ENCODE data around the gene RAB5A.
A peak's percentile ranks its signal among the peaks of the same experiment; 100 is the strongest.
"Not testable (repeated sequence)": the region's sequence is repeated elsewhere in the genome, so short reads cannot be mapped to it uniquely, and the experiment has no call there.

RAB5A gene
- 56.5 to 89.1 (median 73.7) reads per million in 9 experiments for total RNA-seq

GRCh38 chr3:19946832-19947548 lies at the start of gene RAB5A:
RAB5A (plus strand) TSS chr3:19947097; CDS start chr3:19950899, 3,802 bp downstream.
- Mint-ChIP-seq H3K9me3 (no peaks in the 10 kb centered on the region), H3K4me3 (peak within 1 kb of the TSS; percentile 90 to 96), H3K27me3 (no peaks in the 10 kb centered on the region), H3K4me1 (ENCODE audit: low read depth in 2 of 2) (peaks cover 13 to 46% of the 10 kb centered on the region in 2 donors), H3K27ac (peak within 1 kb of the TSS; percentile 96 to 100), H3K36me3 (ENCODE audit: insufficient read depth) (peaks cover 47% of the 10 kb centered on the region)
- peak; percentile 83 for ATAC-seq (replicated peaks)
- DNase-seq: peak; percentile 92 to 95 (median 93)

- Mint-ChIP-seq H3K4me3 (no peak overlapping the region), H3K4me1 (ENCODE audit: low read depth in 2 of 2) (no peaks in the 10 kb centered on the region), H3K27ac (no peak overlapping the region), H3K27me3 (no peaks in the 10 kb centered on the region), H3K36me3 (ENCODE audit: insufficient read depth) (no peaks in the 10 kb centered on the region), H3K9me3 (no peaks in the 10 kb centered on the region)
- ATAC-seq (replicated peaks): no peak
- DNase-seq: no peak
Observed at GRCh38 chr3:19898721-19899120, 48.2 kb upstream of the RAB5A start.

GRCh38 chr3:19899264-19899663 lies 47.6 kb upstream of the RAB5A start:
- DNase-seq (no peak), ATAC-seq (replicated peaks) (no peak)
- H3K4me1 Mint-ChIP-seq (ENCODE audit: low read depth in 2 of 2): no peaks in the 10 kb centered on the region
- no peaks in the 10 kb centered on the region for H3K36me3 Mint-ChIP-seq (ENCODE audit: insufficient read depth)
- H3K27ac Mint-ChIP-seq: no peak overlapping the region
- H3K4me3 Mint-ChIP-seq: no peak overlapping the region
- no peaks in the 10 kb centered on the region for H3K27me3 Mint-ChIP-seq
- no peaks in the 10 kb centered on the region for H3K9me3 Mint-ChIP-seq

- H3K36me3 Mint-ChIP-seq (ENCODE audit: insufficient read depth); DNase-seq; H3K27ac Mint-ChIP-seq: not testable (repeated sequence)
Observed at GRCh38 chr3:19899833-19900232, 47.1 kb upstream of the RAB5A start.

GRCh38 chr3:19901337-19901736 lies 45.6 kb upstream of the RAB5A start:
- Mint-ChIP-seq H3K9me3 (no peaks in the 10 kb centered on the region), H3K4me1 (ENCODE audit: low read depth in 2 of 2) (no peaks in the 10 kb centered on the region), H3K36me3 (ENCODE audit: insufficient read depth) (no peaks in the 10 kb centered on the region), H3K4me3 (no peak overlapping the region), H3K27ac (no peak overlapping the region), H3K27me3 (no peaks in the 10 kb centered on the region)
- ATAC-seq (replicated peaks) (no peak), DNase-seq (no peak)

More at GRCh38 chr3:19899833-19900232, 47.1 kb upstream of the RAB5A start:
- not testable (repeated sequence) for H3K4me1 Mint-ChIP-seq (ENCODE audit: low read depth in 2 of 2); H3K9me3 Mint-ChIP-seq; H3K4me3 Mint-ChIP-seq; H3K27me3 Mint-ChIP-seq; ATAC-seq (replicated peaks)

GRCh38 chr3:19901918-19902317 lies 45.0 kb upstream of the RAB5A start:
- DNase-seq (no peak), ATAC-seq (replicated peaks) (no peak)
- Mint-ChIP-seq H3K27ac (no peak overlapping the region), H3K36me3 (ENCODE audit: insufficient read depth) (no peaks in the 10 kb centered on the region), H3K4me3 (no peak overlapping the region), H3K9me3 (no peaks in the 10 kb centered on the region), H3K27me3 (no peaks in the 10 kb centered on the region), H3K4me1 (ENCODE audit: low read depth in 2 of 2) (no peaks in the 10 kb centered on the region)

GRCh38 chr3:19903649-19904048 lies 43.2 kb upstream of the RAB5A start:
- DNase-seq (no peak), ATAC-seq (replicated peaks) (no peak)
- H3K4me1 Mint-ChIP-seq (ENCODE audit: low read depth in 2 of 2): no peaks in the 10 kb centered on the region
- no peaks in the 10 kb centered on the region for H3K36me3 Mint-ChIP-seq (ENCODE audit: insufficient read depth)
- no peak overlapping the region for H3K4me3 Mint-ChIP-seq
- H3K27me3 Mint-ChIP-seq: no peaks in the 10 kb centered on the region
- H3K27ac Mint-ChIP-seq: no peak overlapping the region
- no peaks in the 10 kb centered on the region for H3K9me3 Mint-ChIP-seq

GRCh38 chr3:19907523-19907922 lies 39.4 kb upstream of the RAB5A start:
- Mint-ChIP-seq H3K4me1 (ENCODE audit: low read depth in 2 of 2) (no peaks in the 10 kb centered on the region), H3K4me3 (no peak overlapping the region), H3K27me3 (no peaks in the 10 kb centered on the region), H3K9me3 (peaks cover 6 to 24% of the 10 kb centered on the region in 2 donors), H3K27ac (no peak overlapping the region), H3K36me3 (ENCODE audit: insufficient read depth) (no peaks in the 10 kb centered on the region)
- ATAC-seq (replicated peaks): no peak
- no peak for DNase-seq

- Mint-ChIP-seq H3K27me3 (no peaks in the 10 kb centered on the region), H3K4me1 (ENCODE audit: low read depth in 2 of 2) (no peaks in the 10 kb centered on the region), H3K9me3 (peaks cover 11 to 29% of the 10 kb centered on the region in 2 donors), H3K27ac (no peak overlapping the region), H3K36me3 (ENCODE audit: insufficient read depth) (no peaks in the 10 kb centered on the region), H3K4me3 (no peak overlapping the region)
- ATAC-seq (replicated peaks): no peak
- DNase-seq: no peak
Observed at GRCh38 chr3:19911452-19911851, 35.4 kb upstream of the RAB5A start.

- Mint-ChIP-seq H3K4me1 (ENCODE audit: low read depth in 2 of 2) (no peaks in the 10 kb centered on the region), H3K27me3 (no peaks in the 10 kb centered on the region), H3K4me3 (no peak overlapping the region), H3K9me3 (peaks cover 5 to 8% of the 10 kb centered on the region in 2 donors), H3K36me3 (ENCODE audit: insufficient read depth) (no peaks in the 10 kb centered on the region), H3K27ac (no peak overlapping the region)
- DNase-seq: no peak
- ATAC-seq (replicated peaks): no peak
Observed at GRCh38 chr3:19917167-19917566, 29.7 kb upstream of the RAB5A start.

- Mint-ChIP-seq H3K27me3 (no peaks in the 10 kb centered on the region), H3K36me3 (ENCODE audit: insufficient read depth) (no peaks in the 10 kb centered on the region), H3K4me1 (ENCODE audit: low read depth in 2 of 2) (no peaks in the 10 kb centered on the region), H3K9me3 (no peaks in the 10 kb centered on the region), H3K27ac (no peak overlapping the region), H3K4me3 (no peak overlapping the region)
- ATAC-seq (replicated peaks) (no peak), DNase-seq (no peak)
Observed at GRCh38 chr3:19920401-19921080, 26.4 kb upstream of the RAB5A start.

- Mint-ChIP-seq H3K4me3 (no peak overlapping the region), H3K4me1 (ENCODE audit: low read depth in 2 of 2) (peaks cover 0 to 2% of the 10 kb centered on the region in 2 donors), H3K9me3 (no peaks in the 10 kb centered on the region), H3K36me3 (ENCODE audit: insufficient read depth) (no peaks in the 10 kb centered on the region), H3K27me3 (peaks cover 21 to 29% of the 10 kb centered on the region in 2 donors), H3K27ac (no peak overlapping the region)
- no peak for DNase-seq
- ATAC-seq (replicated peaks): peak; percentile 47
Observed at GRCh38 chr3:19931180-19931692, 15.7 kb upstream of the RAB5A start.

- H3K4me1 Mint-ChIP-seq (ENCODE audit: low read depth in 2 of 2): peaks cover 0 to 2% of the 10 kb centered on the region in 2 donors
- H3K9me3 Mint-ChIP-seq: no peaks in the 10 kb centered on the region
- no peak overlapping the region for H3K4me3 Mint-ChIP-seq
- H3K27ac Mint-ChIP-seq: no peak overlapping the region
- DNase-seq: no peak
- H3K36me3 Mint-ChIP-seq (ENCODE audit: insufficient read depth): no peaks in the 10 kb centered on the region
- ATAC-seq (replicated peaks): no peak
- peaks cover 21 to 25% of the 10 kb centered on the region in 2 donors for H3K27me3 Mint-ChIP-seq
Observed at GRCh38 chr3:19931767-19932188, 15.1 kb upstream of the RAB5A start.

- Mint-ChIP-seq H3K4me1 (ENCODE audit: low read depth in 2 of 2) (peaks cover 0 to 2% of the 10 kb centered on the region in 2 donors), H3K9me3 (no peaks in the 10 kb centered on the region), H3K27me3 (peaks cover 19 to 21% of the 10 kb centered on the region in 2 donors), H3K27ac (no peak overlapping the region), H3K4me3 (no peak overlapping the region), H3K36me3 (ENCODE audit: insufficient read depth) (no peaks in the 10 kb centered on the region)
- no peak for DNase-seq
- ATAC-seq (replicated peaks): no peak
Observed at GRCh38 chr3:19932422-19932821, 14.5 kb upstream of the RAB5A start.

Data from effector memory CD8-positive, alpha-beta T cell (primary cell).